SK-N-SH (cell line): ENCODE data around the gene ADGB. TPM values are rescaled to one million over a fixed set of nuclear protein-coding genes. Genes with fewer than 3 reads are reported as not detected.
"Not testable (repeated sequence)": the region's sequence is repeated elsewhere in the genome, so short reads cannot be mapped to it uniquely, and the experiment has no call there.

Experiments used
- CTCF ChIA-PET: fragments of 300-600, 350-600 bp; formaldehyde crosslinking; extraction: SDS; loops from one replicate; lab custom pipeline; 2021; lab: Yijun Ruan, JAX
- POLR2A ChIA-PET: fragments of 350-600 bp; sonication (Branson Sonifier 250); formaldehyde crosslinking; extraction: SDS; loops from one replicate; lab custom pipeline; 2020; ENCODE audit warnings: antibody characterized with exemption, inconsistent platforms; lab: Yijun Ruan, JAX
- DNase-seq: peaks from one replicate; pipeline ENCODE4 v3.0.0; 2012
- H2AFZ ChIP-seq: fragments of 200-600 bp; sonication (generic); 2 replicates; pipeline ENCODE4 v1.8.1; 2016; ENCODE audit warnings: antibody characterized with exemption, mild to moderate bottlenecking, low read depth
- H3F3A ChIP-seq: fragments of 200-600 bp; sonication (generic); replicated peaks from 2 replicates; pipeline ENCODE3; 2016; ENCODE audit warnings: antibody characterized with exemption, mild to moderate bottlenecking; ENCODE audit not compliant: insufficient read depth
- H3K27ac ChIP-seq, 2 experiments: fragments of 200-500 bp in 1 of 2; fragments of 200-600 bp in 1 of 2; sonication (Bioruptor generic) in 1 of 2; sonication (generic), shearing (Covaris generic) in 1 of 2; 2 replicates each; pipeline versions ENCODE4 v1.5.1 to v1.6.1; 2014 to 2016; ENCODE audit warnings: low read depth in 2 of 2, inconsistent platforms in 1 of 2, low read length in 1 of 2, mild to moderate bottlenecking in 1 of 2, mixed read lengths in 1 of 2
- H3K27me3 ChIP-seq: fragments of 200-600 bp; sonication (generic), shearing (Covaris generic); 2 replicates; pipeline ENCODE4 v1.6.1; 2016; ENCODE audit warnings: mixed run types; ENCODE audit not compliant: insufficient read depth
- H3K36me3 ChIP-seq, 2 experiments: fragments of 200-500 bp in 1 of 2; fragments of 200-600 bp in 1 of 2; sonication (Bioruptor generic) in 1 of 2; sonication (generic) in 1 of 2; replicated peaks in 1 of 2; 2 replicates each; pipeline versions ENCODE3 to v1.5.1; 2014 to 2016; ENCODE audit warnings: low read length in 1 of 2, mild to moderate bottlenecking in 1 of 2; ENCODE audit not compliant: insufficient read depth in 2 of 2, control insufficient read depth in 1 of 2
- H3K4me1 ChIP-seq, 2 experiments: fragments of 200-500 bp in 1 of 2; fragments of 200-600 bp in 1 of 2; sonication (Bioruptor generic) in 1 of 2; sonication (generic), shearing (Covaris generic) in 1 of 2; 2 replicates each; pipeline versions ENCODE4 v1.5.1 to v1.6.1; 2014 to 2016; ENCODE audit warnings: low read depth in 1 of 2, low read length in 1 of 2, mixed run types in 1 of 2; ENCODE audit not compliant: insufficient read depth in 2 of 2, control insufficient read depth in 1 of 2
- H3K4me2 ChIP-seq: fragments of 200-600 bp; sonication (generic), shearing (Covaris generic); 2 replicates; pipeline ENCODE4 v1.6.1; 2017; ENCODE audit warnings: mixed run types
- H3K4me3 ChIP-seq, 2 experiments: fragments of 200-500 bp in 1 of 2; fragments of 200-600 bp in 1 of 2; sonication (Bioruptor generic) in 1 of 2; sonication (generic), shearing (Covaris generic) in 1 of 2; 2 replicates each; pipeline versions ENCODE4 v1.5.1 to v1.8.1; 2014 to 2016; ENCODE audit warnings: low read depth in 2 of 2, inconsistent platforms in 1 of 2, low read length in 1 of 2, mild to moderate bottlenecking in 1 of 2, mixed read lengths in 1 of 2, moderate library complexity in 1 of 2
- H3K79me2 ChIP-seq: fragments of 200-600 bp; sonication (generic); 2 replicates; pipeline ENCODE4 v1.8.1; 2017; ENCODE audit warnings: mild to moderate bottlenecking; ENCODE audit not compliant: insufficient read depth
- H3K9ac ChIP-seq: fragments of 200-600 bp; sonication (generic); 2 replicates; pipeline ENCODE4 v1.6.1; 2017; ENCODE audit warnings: mixed run types
- H3K9me2 ChIP-seq: fragments of 200-600 bp; sonication (generic); 2 replicates; pipeline ENCODE4 v1.6.1; 2017; ENCODE audit warnings: mixed run types
- H3K9me3 ChIP-seq: fragments of 200-600 bp; sonication (generic); 2 replicates; pipeline ENCODE4 v1.6.1; 2017; ENCODE audit warnings: mixed run types, mild to moderate bottlenecking, moderate library complexity
- H4K20me1 ChIP-seq: fragments of 200-600 bp; sonication (generic); 2 replicates; pipeline ENCODE4 v1.6.1; 2017; ENCODE audit warnings: mild to moderate bottlenecking, mixed run types; ENCODE audit not compliant: insufficient read depth
- CHD2 ChIP-seq: fragments of 150-350 bp; IDR thresholded peaks from 2 replicates; pipeline ENCODE4 v1.6.1; 2018; ENCODE audit warnings: low read length; ENCODE audit not compliant: partially characterized antibody
- EP300 ChIP-seq, 2 experiments: IDR thresholded peaks; 2 replicates each; pipeline versions ENCODE4 v1.4.0 to v1.6.1; 2012; ENCODE audit warnings: borderline replicate concordance in 1 of 2, low read depth in 1 of 2, low read length in 1 of 2
- EZH2phosphoT487 ChIP-seq: fragments of 200-600 bp; sonication (generic); IDR thresholded peaks from 2 replicates; pipeline ENCODE4 v1.6.1; 2017; ENCODE audit warnings: low read depth, mixed run types, mild to moderate bottlenecking, antibody characterized with exemption, moderate library complexity, borderline replicate concordance
- FOSL2 ChIP-seq: IDR thresholded peaks from 2 replicates; pipeline ENCODE4 v1.4.0; 2012; ENCODE audit warnings: low read depth, mild to moderate bottlenecking, moderate library complexity, borderline replicate concordance
- GATA2 ChIP-seq: sonication (generic); formaldehyde crosslinking; IDR thresholded peaks from 2 replicates; pipeline ENCODE4 v1.5.0; 2020; ENCODE audit warnings: mild to moderate bottlenecking, missing genetic modification reagents
- JUND ChIP-seq: IDR thresholded peaks from 2 replicates; pipeline ENCODE4 v1.4.0; 2012
- MEF2A ChIP-seq: IDR thresholded peaks from 2 replicates; pipeline ENCODE4 v1.4.0; 2012; ENCODE audit warnings: low read depth, borderline replicate concordance
- NRF1 ChIP-seq: IDR thresholded peaks from 2 replicates; pipeline ENCODE4 v1.6.1; 2012; ENCODE audit warnings: low read depth, mild to moderate bottlenecking, low read length
- RXRA ChIP-seq: IDR thresholded peaks from 2 replicates; pipeline ENCODE4 v1.4.0; 2012; ENCODE audit warnings: low read depth, mild to moderate bottlenecking, borderline replicate concordance
- TAF1 ChIP-seq: IDR thresholded peaks from 2 replicates; pipeline ENCODE4 v1.6.1; 2012; ENCODE audit warnings: low read depth, mild to moderate bottlenecking, low read length, moderate library complexity, borderline replicate concordance
- TEAD4 ChIP-seq: IDR thresholded peaks from 2 replicates; pipeline ENCODE4 v1.4.0; 2012; ENCODE audit warnings: mild to moderate bottlenecking, borderline replicate concordance; ENCODE audit not compliant: insufficient read depth
- WGBS: methylation state at CpG from one replicate; pipeline ENCODE4 v1.1.6; 2017; ENCODE audit warnings: low lambda C conversion rate; 5-methylcytosine and 5-hydroxymethylcytosine counted together
- polyA plus RNA-seq, 3 experiments: library from polyadenylated mRNA; depleted of rRNA; stranded (reverse); fragments of >200 nt; gene quantifications; 2 replicates each; pipeline ENCODE4 v1.2.3, GENCODE V29; 2012
- TF ChIP-seq, protein P1 (sequence below): IDR thresholded peaks from 2 replicates; pipeline ENCODE4 v1.4.0; 2012; ENCODE audit warnings: low read depth, borderline replicate concordance
- TF ChIP-seq, protein P2 (sequence below): fragments of 150-350 bp; IDR thresholded peaks from 2 replicates; pipeline ENCODE4 v1.6.1; 2016; ENCODE audit warnings: mild to moderate bottlenecking, low read depth, low read length
- TF ChIP-seq, protein P3 (sequence below): IDR thresholded peaks from 2 replicates; pipeline ENCODE4 v1.6.1; 2012; ENCODE audit warnings: mild to moderate bottlenecking, low read depth, low read length, moderate library complexity
- TF ChIP-seq, protein P4 (sequence below): IDR thresholded peaks from 2 replicates; pipeline ENCODE4; 2012

The ADGB gene
- polyA plus RNA-seq, 1 of the 3 experiments (the other 2 are of a cell fraction): not detected

DNA sequence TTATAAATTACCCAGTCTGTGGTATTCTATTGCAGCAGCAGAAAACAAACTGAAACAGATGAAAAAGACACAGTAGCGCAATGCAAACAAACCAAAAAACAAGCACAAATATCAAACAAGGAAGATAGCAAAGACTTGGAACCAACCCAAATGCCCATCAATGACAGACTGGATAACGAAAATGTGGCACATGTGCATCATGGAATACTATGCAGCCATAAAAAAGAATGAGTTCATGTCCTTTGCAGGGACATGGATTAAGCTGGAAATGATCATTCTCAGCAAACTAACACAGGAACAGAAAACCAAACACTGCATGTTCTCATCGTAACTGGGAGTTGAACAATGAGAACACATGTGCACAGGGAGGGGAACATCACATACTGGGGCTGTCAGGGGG is 30.2 kb upstream of the ADGB start:
- H3K79me2 ChIP-seq, CTCF ChIA-PET, H3K27ac ChIP-seq, H3K9me3 ChIP-seq, H3K27me3 ChIP-seq, H3K36me3 ChIP-seq, POLR2A ChIA-PET, H3K4me3 ChIP-seq, DNase-seq, H4K20me1 ChIP-seq, H3K4me2 ChIP-seq, H3K4me1 ChIP-seq, H2AFZ ChIP-seq, H3K9me2 ChIP-seq, H3F3A ChIP-seq, H3K9ac ChIP-seq: not testable (repeated sequence)
- WGBS: 63% methylated on average over 3 of the region's 3 CpGs

DNA sequence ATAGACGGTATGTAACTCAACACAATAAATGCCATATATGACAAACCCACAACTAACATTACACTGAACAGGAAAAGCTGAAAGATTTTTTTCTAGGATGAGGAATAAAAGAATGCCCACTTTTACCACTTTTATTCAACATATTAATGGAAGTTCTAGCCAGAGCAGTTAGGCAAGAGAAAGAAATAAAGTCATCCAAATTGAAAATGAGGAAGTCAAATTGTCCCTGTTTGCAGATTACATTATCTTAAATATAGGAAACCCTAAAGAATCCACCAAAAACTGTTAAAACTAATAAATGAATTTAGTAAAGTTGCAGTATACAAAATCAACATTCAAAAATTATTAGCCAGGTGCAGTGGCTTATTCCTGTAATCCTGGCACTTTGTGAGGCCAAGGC is 24.6 kb upstream of the ADGB start:
- no peaks in the 10 kb centered on the region for H4K20me1 ChIP-seq
- H3F3A ChIP-seq: no peaks in the 10 kb centered on the region
- no peaks in the 10 kb centered on the region for H3K79me2 ChIP-seq
- 0 out of 2 replicates have a peak, but pooled peaks cover 2% of the 10 kb centered on the region for H3K9me2 ChIP-seq
- CTCF ChIA-PET: no interaction called here
- 75% methylated on average over 1 of the region's 1 CpG for WGBS
- no peak for DNase-seq
- POLR2A ChIA-PET: no interaction called here
- H3K9ac ChIP-seq: no peak overlapping the region
- no peak overlapping the region for H3K4me2 ChIP-seq
- no peaks in the 10 kb centered on the region for H3K27me3 ChIP-seq
- H2AFZ ChIP-seq: no peak overlapping the region
- no peaks in the 10 kb centered on the region for H3K9me3 ChIP-seq
- H3K36me3 ChIP-seq: no peaks in the 10 kb centered on the region
- no peaks in the 10 kb centered on the region for H3K4me1 ChIP-seq
- H3K27ac ChIP-seq: no peak overlapping the region
- H3K4me3 ChIP-seq: no peak overlapping the region
- TF ChIP-seq FOSL2 (no peak), RXRA (no peak), CHD2 (no peak), GATA2 (CRISPR knock-in tag) (no peak), JUND (no peak), EZH2phosphoT487 (no peak), MEF2A (no peak), NRF1 (no peak), EP300 (IDR thresholded peaks at IDR 0.05; ENCODE audit: borderline replicate concordance in 1 of 2, low read depth in 1 of 2, low read length in 1 of 2) (no peak), TAF1 (no peak), TEAD4 (no peak)
- TF ChIP-seq, protein P1, sequence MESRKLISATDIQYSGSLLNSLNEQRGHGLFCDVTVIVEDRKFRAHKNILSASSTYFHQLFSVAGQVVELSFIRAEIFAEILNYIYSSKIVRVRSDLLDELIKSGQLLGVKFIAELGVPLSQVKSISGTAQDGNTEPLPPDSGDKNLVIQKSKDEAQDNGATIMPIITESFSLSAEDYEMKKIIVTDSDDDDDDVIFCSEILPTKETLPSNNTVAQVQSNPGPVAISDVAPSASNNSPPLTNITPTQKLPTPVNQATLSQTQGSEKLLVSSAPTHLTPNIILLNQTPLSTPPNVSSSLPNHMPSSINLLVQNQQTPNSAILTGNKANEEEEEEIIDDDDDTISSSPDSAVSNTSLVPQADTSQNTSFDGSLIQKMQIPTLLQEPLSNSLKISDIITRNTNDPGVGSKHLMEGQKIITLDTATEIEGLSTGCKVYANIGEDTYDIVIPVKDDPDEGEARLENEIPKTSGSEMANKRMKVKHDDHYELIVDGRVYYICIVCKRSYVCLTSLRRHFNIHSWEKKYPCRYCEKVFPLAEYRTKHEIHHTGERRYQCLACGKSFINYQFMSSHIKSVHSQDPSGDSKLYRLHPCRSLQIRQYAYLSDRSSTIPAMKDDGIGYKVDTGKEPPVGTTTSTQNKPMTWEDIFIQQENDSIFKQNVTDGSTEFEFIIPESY: no peak
- TF ChIP-seq, protein P2, sequence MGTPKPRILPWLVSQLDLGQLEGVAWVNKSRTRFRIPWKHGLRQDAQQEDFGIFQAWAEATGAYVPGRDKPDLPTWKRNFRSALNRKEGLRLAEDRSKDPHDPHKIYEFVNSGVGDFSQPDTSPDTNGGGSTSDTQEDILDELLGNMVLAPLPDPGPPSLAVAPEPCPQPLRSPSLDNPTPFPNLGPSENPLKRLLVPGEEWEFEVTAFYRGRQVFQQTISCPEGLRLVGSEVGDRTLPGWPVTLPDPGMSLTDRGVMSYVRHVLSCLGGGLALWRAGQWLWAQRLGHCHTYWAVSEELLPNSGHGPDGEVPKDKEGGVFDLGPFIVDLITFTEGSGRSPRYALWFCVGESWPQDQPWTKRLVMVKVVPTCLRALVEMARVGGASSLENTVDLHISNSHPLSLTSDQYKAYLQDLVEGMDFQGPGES: no peak
- TF ChIP-seq, protein P3, sequence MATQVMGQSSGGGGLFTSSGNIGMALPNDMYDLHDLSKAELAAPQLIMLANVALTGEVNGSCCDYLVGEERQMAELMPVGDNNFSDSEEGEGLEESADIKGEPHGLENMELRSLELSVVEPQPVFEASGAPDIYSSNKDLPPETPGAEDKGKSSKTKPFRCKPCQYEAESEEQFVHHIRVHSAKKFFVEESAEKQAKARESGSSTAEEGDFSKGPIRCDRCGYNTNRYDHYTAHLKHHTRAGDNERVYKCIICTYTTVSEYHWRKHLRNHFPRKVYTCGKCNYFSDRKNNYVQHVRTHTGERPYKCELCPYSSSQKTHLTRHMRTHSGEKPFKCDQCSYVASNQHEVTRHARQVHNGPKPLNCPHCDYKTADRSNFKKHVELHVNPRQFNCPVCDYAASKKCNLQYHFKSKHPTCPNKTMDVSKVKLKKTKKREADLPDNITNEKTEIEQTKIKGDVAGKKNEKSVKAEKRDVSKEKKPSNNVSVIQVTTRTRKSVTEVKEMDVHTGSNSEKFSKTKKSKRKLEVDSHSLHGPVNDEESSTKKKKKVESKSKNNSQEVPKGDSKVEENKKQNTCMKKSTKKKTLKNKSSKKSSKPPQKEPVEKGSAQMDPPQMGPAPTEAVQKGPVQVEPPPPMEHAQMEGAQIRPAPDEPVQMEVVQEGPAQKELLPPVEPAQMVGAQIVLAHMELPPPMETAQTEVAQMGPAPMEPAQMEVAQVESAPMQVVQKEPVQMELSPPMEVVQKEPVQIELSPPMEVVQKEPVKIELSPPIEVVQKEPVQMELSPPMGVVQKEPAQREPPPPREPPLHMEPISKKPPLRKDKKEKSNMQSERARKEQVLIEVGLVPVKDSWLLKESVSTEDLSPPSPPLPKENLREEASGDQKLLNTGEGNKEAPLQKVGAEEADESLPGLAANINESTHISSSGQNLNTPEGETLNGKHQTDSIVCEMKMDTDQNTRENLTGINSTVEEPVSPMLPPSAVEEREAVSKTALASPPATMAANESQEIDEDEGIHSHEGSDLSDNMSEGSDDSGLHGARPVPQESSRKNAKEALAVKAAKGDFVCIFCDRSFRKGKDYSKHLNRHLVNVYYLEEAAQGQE: no peak
- TF ChIP-seq, protein P4, sequence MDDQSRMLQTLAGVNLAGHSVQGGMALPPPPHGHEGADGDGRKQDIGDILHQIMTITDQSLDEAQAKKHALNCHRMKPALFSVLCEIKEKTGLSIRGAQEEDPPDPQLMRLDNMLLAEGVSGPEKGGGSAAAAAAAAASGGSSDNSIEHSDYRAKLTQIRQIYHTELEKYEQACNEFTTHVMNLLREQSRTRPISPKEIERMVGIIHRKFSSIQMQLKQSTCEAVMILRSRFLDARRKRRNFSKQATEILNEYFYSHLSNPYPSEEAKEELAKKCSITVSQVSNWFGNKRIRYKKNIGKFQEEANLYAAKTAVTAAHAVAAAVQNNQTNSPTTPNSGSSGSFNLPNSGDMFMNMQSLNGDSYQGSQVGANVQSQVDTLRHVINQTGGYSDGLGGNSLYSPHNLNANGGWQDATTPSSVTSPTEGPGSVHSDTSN: no peak
